MM.1S (cell line): ENCODE results near the gene FLAD1.
A peak's percentile ranks its signal among the peaks of the same experiment; 100 is the strongest.

ENCODE experiments used
- DNase-seq: peaks from one replicate; pipeline ENCODE4 v3.0.0-alpha.2; 2015
- H2AFZ ChIP-seq: fragments of 300-600 bp; sonication (generic); 2 replicates; pipeline ENCODE4 v1.6.0; 2016; ENCODE audit warnings: antibody characterized with exemption, low read length
- H3F3A ChIP-seq: fragments of 300-600 bp; sonication (generic); 2 replicates; pipeline ENCODE4 v1.6.1; 2016; ENCODE audit warnings: mild to moderate bottlenecking, antibody characterized with exemption, low read length, moderate library complexity, mixed read lengths; ENCODE audit not compliant: insufficient read depth
- H3K27ac ChIP-seq: fragments of 300-600 bp; sonication (generic); 2 replicates; pipeline ENCODE4 v1.5.1; 2016; ENCODE audit warnings: mild to moderate bottlenecking, low read length
- H3K27me3 ChIP-seq: fragments of 300-600 bp; sonication (generic); replicated peaks from 2 replicates; pipeline ENCODE4 v1.6.0; 2016; ENCODE audit warnings: low read length; ENCODE audit not compliant: insufficient read depth
- H3K36me3 ChIP-seq: fragments of 300-600 bp; sonication (generic); replicated peaks from 2 replicates; pipeline ENCODE4 v1.6.1; 2016; ENCODE audit warnings: mild to moderate bottlenecking, low read length, mixed read lengths; ENCODE audit not compliant: insufficient read depth
- H3K4me1 ChIP-seq: fragments of 300-600 bp; sonication (generic); 2 replicates; pipeline ENCODE4 v1.6.1; 2016; ENCODE audit warnings: low read length, mixed read lengths
- H3K4me2 ChIP-seq: fragments of 300-600 bp; sonication (generic); 2 replicates; pipeline ENCODE4 v1.6.0; 2016; ENCODE audit warnings: low read depth, low read length
- H3K4me3 ChIP-seq: fragments of 300-600 bp; sonication (generic); 2 replicates; pipeline ENCODE4 v1.5.1; 2016; ENCODE audit warnings: low read length, mixed read lengths
- H3K79me2 ChIP-seq: fragments of 300-600 bp; sonication (generic); 2 replicates; pipeline ENCODE4 v1.6.1; 2016; ENCODE audit warnings: mixed run types, low read length, mixed read lengths
- H3K9ac ChIP-seq: fragments of 300-600 bp; sonication (generic); 2 replicates; pipeline ENCODE4 v1.6.1; 2016; ENCODE audit warnings: low read length, mixed read lengths
- H3K9me2 ChIP-seq: fragments of 300-600 bp; sonication (generic); replicated peaks from 2 replicates; pipeline ENCODE4 v1.6.1; 2016; ENCODE audit warnings: mild to moderate bottlenecking, low read length, mixed read lengths; ENCODE audit not compliant: insufficient read depth
- H3K9me3 ChIP-seq: fragments of 300-600 bp; sonication (generic); replicated peaks from 2 replicates; pipeline ENCODE4 v1.6.1; 2016; ENCODE audit warnings: mild to moderate bottlenecking, low read length, mixed read lengths; ENCODE audit not compliant: insufficient read depth
- H4K20me1 ChIP-seq: fragments of 300-600 bp; sonication (generic); 2 replicates; pipeline ENCODE4 v1.6.1; 2016; ENCODE audit warnings: mild to moderate bottlenecking, low read length, moderate library complexity, mixed read lengths; ENCODE audit not compliant: insufficient read depth
- EZH2 ChIP-seq: fragments of 300-600 bp; sonication (generic); optimal IDR thresholded peaks from 2 replicates; pipeline ENCODE3; 2017; ENCODE audit warnings: low read depth, mild to moderate bottlenecking, antibody characterized with exemption, low read length, mixed read lengths
- EZH2phosphoT487 ChIP-seq: fragments of 300-600 bp; sonication (generic); IDR thresholded peaks from 2 replicates; pipeline ENCODE4 v1.6.1; 2018; ENCODE audit warnings: antibody characterized with exemption, low read length
- TF ChIP-seq, protein P1 (sequence below): fragments of 300-600 bp; sonication (generic); IDR thresholded peaks from 2 replicates; pipeline ENCODE4 v1.5.1; 2016; ENCODE audit warnings: antibody characterized with exemption, low read length, mixed read lengths

The FLAD1 gene

DNA sequence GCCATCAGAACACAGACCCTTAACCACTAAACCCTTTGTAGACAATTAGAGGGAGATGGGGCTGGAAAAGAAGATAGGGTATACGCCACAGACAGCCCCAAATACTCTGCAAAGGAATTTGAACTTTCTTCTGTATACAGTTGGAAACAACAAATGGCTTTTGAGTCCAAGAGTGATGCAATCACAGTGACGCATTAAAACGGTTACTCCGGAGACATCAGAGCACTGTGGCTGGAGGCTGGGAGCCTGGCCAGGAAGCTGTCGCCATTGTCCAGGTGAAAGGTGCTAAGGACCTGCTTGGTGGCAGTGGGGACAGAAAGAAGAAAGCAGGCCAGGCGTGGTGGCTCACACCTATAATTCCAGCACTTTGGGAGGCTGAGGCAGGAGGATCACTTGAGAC, 4.2 kb downstream of the FLAD1 start:
- no peaks in the 10 kb centered on the region for H4K20me1 ChIP-seq
- no peaks in the 10 kb centered on the region for H3K9me3 ChIP-seq
- peaks cover 27% of the 10 kb centered on the region for H3F3A ChIP-seq
- no peak for TF ChIP-seq EZH2phosphoT487
- TF ChIP-seq, protein P1, sequence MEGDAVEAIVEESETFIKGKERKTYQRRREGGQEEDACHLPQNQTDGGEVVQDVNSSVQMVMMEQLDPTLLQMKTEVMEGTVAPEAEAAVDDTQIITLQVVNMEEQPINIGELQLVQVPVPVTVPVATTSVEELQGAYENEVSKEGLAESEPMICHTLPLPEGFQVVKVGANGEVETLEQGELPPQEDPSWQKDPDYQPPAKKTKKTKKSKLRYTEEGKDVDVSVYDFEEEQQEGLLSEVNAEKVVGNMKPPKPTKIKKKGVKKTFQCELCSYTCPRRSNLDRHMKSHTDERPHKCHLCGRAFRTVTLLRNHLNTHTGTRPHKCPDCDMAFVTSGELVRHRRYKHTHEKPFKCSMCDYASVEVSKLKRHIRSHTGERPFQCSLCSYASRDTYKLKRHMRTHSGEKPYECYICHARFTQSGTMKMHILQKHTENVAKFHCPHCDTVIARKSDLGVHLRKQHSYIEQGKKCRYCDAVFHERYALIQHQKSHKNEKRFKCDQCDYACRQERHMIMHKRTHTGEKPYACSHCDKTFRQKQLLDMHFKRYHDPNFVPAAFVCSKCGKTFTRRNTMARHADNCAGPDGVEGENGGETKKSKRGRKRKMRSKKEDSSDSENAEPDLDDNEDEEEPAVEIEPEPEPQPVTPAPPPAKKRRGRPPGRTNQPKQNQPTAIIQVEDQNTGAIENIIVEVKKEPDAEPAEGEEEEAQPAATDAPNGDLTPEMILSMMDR = no peak
- no peak for TF ChIP-seq EZH2
- peaks cover 16% of the 10 kb centered on the region for H3K36me3 ChIP-seq
- H3K4me2 ChIP-seq = no peak overlapping the region
- no peak overlapping the region for H2AFZ ChIP-seq
- H3K4me1 ChIP-seq = peaks cover 4% of the 10 kb centered on the region; the same call in 1 of the 2 replicates
- H3K4me3 ChIP-seq = no peak overlapping the region
- no peak for DNase-seq
- peaks cover 75% of the 10 kb centered on the region for H3K79me2 ChIP-seq
- no peak overlapping the region for H3K9ac ChIP-seq
- no peak overlapping the region for H3K27ac ChIP-seq
- H3K27me3 ChIP-seq = no peaks in the 10 kb centered on the region
- no peaks in the 10 kb centered on the region for H3K9me2 ChIP-seq

DNA sequence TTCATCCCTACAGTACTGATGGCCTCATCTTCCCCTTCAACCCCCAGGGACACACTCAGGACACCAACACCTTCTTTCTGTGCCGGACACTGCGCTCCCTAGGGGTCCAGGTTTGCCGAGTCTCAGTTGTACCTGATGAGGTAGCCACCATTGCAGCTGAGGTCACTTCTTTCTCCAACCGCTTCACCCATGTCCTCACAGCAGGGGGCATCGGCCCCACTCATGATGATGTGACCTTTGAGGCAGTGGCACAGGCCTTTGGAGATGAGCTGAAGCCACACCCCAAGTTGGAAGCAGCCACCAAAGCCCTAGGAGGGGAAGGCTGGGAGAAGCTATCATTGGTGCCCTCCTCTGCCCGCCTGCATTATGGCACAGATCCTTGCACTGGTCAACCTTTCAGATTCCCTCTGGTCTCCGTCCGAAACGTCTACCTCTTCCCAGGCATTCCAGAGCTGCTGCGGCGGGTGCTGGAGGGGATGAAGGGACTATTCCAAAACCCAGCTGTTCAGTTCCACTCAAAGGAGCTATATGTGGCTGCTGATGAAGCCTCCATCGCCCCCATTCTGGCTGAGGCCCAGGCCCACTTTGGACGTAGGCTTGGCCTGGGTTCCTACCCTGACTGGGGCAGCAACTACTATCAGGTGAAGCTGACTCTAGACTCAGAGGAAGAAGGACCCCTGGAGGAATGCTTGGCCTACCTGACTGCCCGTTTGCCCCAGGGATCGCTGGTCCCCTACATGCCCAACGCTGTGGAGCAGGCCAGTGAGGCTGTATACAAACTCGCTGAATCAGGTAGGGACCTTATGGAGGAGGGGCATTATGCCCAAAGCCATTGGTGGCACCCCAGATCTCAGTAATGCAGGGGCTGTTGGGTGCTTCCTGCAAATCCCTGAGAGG, 5.2 kb downstream of the FLAD1 start:
- Histone ChIP-seq H3K4me1 (no peaks in the 10 kb centered on the region), H4K20me1 (no peaks in the 10 kb centered on the region), H2AFZ (no peak overlapping the region), H3K27me3 (no peaks in the 10 kb centered on the region), H3K4me2 (no peak overlapping the region), H3K79me2 (peaks cover 69% of the 10 kb centered on the region), H3K4me3 (no peak overlapping the region), H3K9me2 (no peaks in the 10 kb centered on the region), H3K36me3 (peaks cover 16% of the 10 kb centered on the region), H3F3A (peaks cover 24% of the 10 kb centered on the region), H3K27ac (no peak overlapping the region), H3K9me3 (no peaks in the 10 kb centered on the region), H3K9ac (no peak overlapping the region)
- TF ChIP-seq, protein P1 = peak; percentile 30
- TF ChIP-seq EZH2 = no peak
- DNase-seq = peak; percentile 15

DNA sequence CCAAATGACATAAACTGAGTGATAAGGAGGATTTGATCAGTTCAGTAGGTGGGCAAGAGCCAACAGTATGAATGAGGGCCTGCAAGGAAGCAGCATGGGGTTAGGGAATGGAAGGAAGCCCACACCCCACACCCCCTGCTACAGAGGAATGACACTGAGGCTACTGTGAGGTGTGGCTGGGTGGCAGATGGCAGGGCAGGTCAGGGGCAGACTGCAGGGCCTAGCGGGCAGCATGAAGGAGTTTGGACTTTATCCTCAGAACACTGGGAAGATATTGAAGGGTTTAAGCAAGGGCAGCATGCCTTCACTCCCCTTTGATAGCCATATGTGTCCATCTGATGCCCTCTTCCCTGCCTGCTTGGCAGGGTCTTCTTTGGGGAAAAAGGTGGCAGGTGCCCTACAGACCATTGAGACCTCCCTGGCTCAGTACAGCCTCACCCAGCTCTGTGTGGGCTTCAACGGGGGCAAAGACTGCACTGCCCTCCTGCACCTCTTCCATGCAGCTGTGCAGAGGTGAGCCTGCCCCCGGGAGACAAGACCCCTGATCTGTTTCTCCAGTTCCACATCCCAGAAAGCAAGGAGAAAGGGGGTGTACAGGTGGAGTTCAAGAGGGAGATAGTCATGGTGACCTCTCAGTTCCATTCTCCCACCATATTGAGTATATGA, 6.2 kb downstream of the FLAD1 start:
- TF ChIP-seq EZH2 = no peak
- TF ChIP-seq, protein P1 = no peak
- TF ChIP-seq EZH2phosphoT487 = no peak
- Histone ChIP-seq H3K9ac (no peak overlapping the region), H3K4me3 (no peak overlapping the region), H3K9me3 (no peaks in the 10 kb centered on the region), H3F3A (peaks cover 25% of the 10 kb centered on the region), H3K4me2 (no peak overlapping the region), H3K36me3 (peaks cover 16% of the 10 kb centered on the region), H3K79me2 (peaks cover 59% of the 10 kb centered on the region), H3K27me3 (no peaks in the 10 kb centered on the region), H2AFZ (no peak overlapping the region), H3K4me1 (peaks cover 4% of the 10 kb centered on the region; the same call in 1 of the 2 replicates), H4K20me1 (no peaks in the 10 kb centered on the region), H3K27ac (no peak overlapping the region), H3K9me2 (no peaks in the 10 kb centered on the region)
- DNase-seq = no peak
